CD14-positive monocyte (primary cell): ENCODE results near the gene NUMB. TPM values are rescaled to one million over a fixed set of nuclear protein-coding genes. Genes with fewer than 3 reads are reported as not detected.

ENCODE experiments used
- DNase-seq, 3 donors: peaks; one replicate each; pipeline ENCODE4 v3.0.0-alpha.2; 2011 to 2022
- H2AFZ ChIP-seq: 2 replicates; pipeline ENCODE4 v1.6.0; 2012; ENCODE audit warnings: mild to moderate bottlenecking, low read depth, low read length, inconsistent platforms; ENCODE audit not compliant: insufficient read depth, poor library complexity, severe bottlenecking
- H3K27ac ChIP-seq, 2 donors: 1 replicate in 1 of 2; 2 replicates in 1 of 2; pipeline ENCODE4 v1.5.1; 2012 to 2013; ENCODE audit warnings: low read length in 2 of 2, control low read depth in 1 of 2, inconsistent platforms in 1 of 2, low read depth in 1 of 2, mild to moderate bottlenecking in 1 of 2
- H3K27me3 ChIP-seq, 2 donors: one replicate each; pipeline versions ENCODE4 v1.6.0 to v1.6.1; 2011 to 2013; ENCODE audit warnings: low read length in 2 of 2; ENCODE audit not compliant: control insufficient read depth in 2 of 2, insufficient read depth in 2 of 2
- H3K36me3 ChIP-seq, 2 donors: replicated peaks in 1 of 2; 1 replicate in 1 of 2; 2 replicates in 1 of 2; pipeline versions ENCODE4 v1.5.1 to v1.6.1; 2012 to 2013; ENCODE audit warnings: low read length in 2 of 2, control low read depth in 1 of 2, inconsistent platforms in 1 of 2, mild to moderate bottlenecking in 1 of 2; ENCODE audit not compliant: insufficient read depth in 2 of 2, control insufficient read depth in 1 of 2
- H3K4me1 ChIP-seq, 2 donors: 1 replicate in 1 of 2; 2 replicates in 1 of 2; pipeline versions ENCODE4 v1.5.1 to v1.6.1; 2012 to 2013; ENCODE audit warnings: low read length in 2 of 2, control low read depth in 1 of 2, inconsistent platforms in 1 of 2, mild to moderate bottlenecking in 1 of 2, moderate library complexity in 1 of 2; ENCODE audit not compliant: insufficient read depth in 2 of 2, control insufficient read depth in 1 of 2
- H3K4me2 ChIP-seq: replicated peaks from 2 replicates; pipeline ENCODE3; 2012; ENCODE audit warnings: low read length, moderate library complexity, mild to moderate bottlenecking; ENCODE audit not compliant: poor library complexity, severe bottlenecking; ENCODE audit errors: extremely low read depth
- H3K4me3 ChIP-seq, 3 experiments: fragments of 200-600 bp in 1 of 3; sonication (generic) in 1 of 3; replicated peaks in 1 of 3; 1 replicate in 2 of 3; 2 replicates in 1 of 3; pipeline ENCODE4 v1.5.1; 2011 to 2013; ENCODE audit warnings: low read length in 3 of 3, mild to moderate bottlenecking in 3 of 3, control low read depth in 2 of 3, low read depth in 2 of 3, inconsistent platforms in 1 of 3, moderate library complexity in 1 of 3
- H3K79me2 ChIP-seq: 2 replicates; pipeline ENCODE4 v1.6.0; 2012; ENCODE audit warnings: mild to moderate bottlenecking, control low read depth, inconsistent platforms, low read length, moderate library complexity; ENCODE audit not compliant: insufficient read depth
- H3K9ac ChIP-seq: 2 replicates; pipeline ENCODE4 v1.6.0; 2017; ENCODE audit warnings: low read length, mild to moderate bottlenecking; ENCODE audit not compliant: insufficient read depth, poor library complexity, severe bottlenecking
- H3K9me3 ChIP-seq, 2 donors: replicated peaks in 1 of 2; 1 replicate in 1 of 2; 2 replicates in 1 of 2; pipeline versions ENCODE4 v1.5.1 to v1.6.1; 2012 to 2013; ENCODE audit warnings: low read length in 2 of 2, control low read depth in 1 of 2; ENCODE audit not compliant: control insufficient read depth in 1 of 2, insufficient read depth in 1 of 2
- H4K20me1 ChIP-seq: 2 replicates; pipeline ENCODE4 v1.6.0; 2012; ENCODE audit warnings: mild to moderate bottlenecking, low read length, control low read depth, moderate library complexity; ENCODE audit not compliant: insufficient read depth
- H3K27ac Mint-ChIP-seq, 7 donors: one replicate each; pipeline ENCODE4 v1.8.0; 2020; ENCODE audit warnings: mild to moderate bottlenecking in 7 of 7, mixed read lengths in 7 of 7, moderate library complexity in 6 of 7, inconsistent platforms in 2 of 7
- H3K27me3 Mint-ChIP-seq, 3 donors: one replicate each; pipeline ENCODE4 v1.8.0; 2021 to 2022; ENCODE audit warnings: low read depth in 3 of 3, mild to moderate bottlenecking in 3 of 3, mixed read lengths in 3 of 3, moderate library complexity in 3 of 3, inconsistent platforms in 1 of 3
- H3K36me3 Mint-ChIP-seq, 2 donors: one replicate each; pipeline ENCODE4 v1.8.0; 2020; ENCODE audit warnings: mixed read lengths in 2 of 2, inconsistent platforms in 1 of 2, mild to moderate bottlenecking in 1 of 2
- H3K4me1 Mint-ChIP-seq: one replicate; pipeline ENCODE4 v1.8.0; 2020; ENCODE audit warnings: mild to moderate bottlenecking, mixed read lengths
- H3K4me3 Mint-ChIP-seq, 2 donors: one replicate each; pipeline ENCODE4 v1.8.0; 2020; ENCODE audit warnings: mild to moderate bottlenecking in 2 of 2, mixed read lengths in 2 of 2, moderate library complexity in 1 of 2
- H3K9me3 Mint-ChIP-seq, 7 donors: one replicate each; pipeline ENCODE4 v1.8.0; 2020 to 2022; ENCODE audit warnings: mixed read lengths in 7 of 7, mild to moderate bottlenecking in 6 of 7, moderate library complexity in 6 of 7, inconsistent platforms in 2 of 7
- CTCF ChIP-seq: fragments of 200-600 bp; IDR thresholded peaks from one replicate; pipeline ENCODE4 v1.8.0; 2022; ENCODE audit warnings: antibody characterized with exemption, mild to moderate bottlenecking
- WGBS: methylation state at CpG from one replicate; pipeline ENCODE4 v1.1.5; 2013; ENCODE audit warnings: missing lambda C conversion rate; ENCODE audit not compliant: insufficient coverage; 5-methylcytosine and 5-hydroxymethylcytosine counted together
- intact Hi-C, 2 donors: fragments of 100-400 bp; cut with micrococcal nuclease; formaldehyde crosslinking; loops; one replicate each; pipeline versions ENCODE4 v1.15.0 to v1.15.1; 2023
- polyA plus RNA-seq, 3 donors: library from polyadenylated mRNA; depleted of rRNA in 1 of 3; unstranded in 2 of 3; stranded (reverse) in 1 of 3; fragments of 300-500 nt in 2 of 3; fragments of >200 nt in 1 of 3; fragmentation: Illumina TruSeq in 2 of 3; gene quantifications; 1 replicate in 2 of 3; 2 replicates in 1 of 3; pipeline ENCODE4 v1.2.3, GENCODE V29; 2012 to 2021

NUMB gene
- polyA plus RNA-seq, 3 donors, result 83.4 to 223 (median 126) TPM

GRCh38 chr14:73243341-73243740, 215.0 kb downstream of the NUMB start:
- no peak overlapping the region for H3K27ac ChIP-seq
- no peak overlapping the region for H3K9ac ChIP-seq
- H4K20me1 ChIP-seq, result no peaks in the 10 kb centered on the region
- H3K4me3 ChIP-seq, result no peak overlapping the region
- Mint-ChIP-seq H3K4me1 (peaks cover 68% of the 10 kb centered on the region), H3K9me3 (peaks cover 0 to 6% (median 2%) of the 10 kb centered on the region in 7 donors), H3K4me3 (peak overlapping the region in 1 of 2 donors; percentile 48), H3K27me3 (peaks cover 44 to 53% (median 51%) of the 10 kb centered on the region in 3 donors), H3K27ac (no peak overlapping the region), H3K36me3 (peaks cover 3 to 11% of the 10 kb centered on the region in 2 donors)
- H2AFZ ChIP-seq, result no peak overlapping the region
- intact Hi-C loops, result no loop called here
- no peaks in the 10 kb centered on the region for H3K36me3 ChIP-seq
- H3K4me1 ChIP-seq, result peaks cover 46 to 87% of the 10 kb centered on the region in 2 donors
- no peak for DNase-seq
- H3K9me3 ChIP-seq, result peaks cover 0 to 5% of the 10 kb centered on the region in 2 donors
- no peaks in the 10 kb centered on the region for H3K79me2 ChIP-seq
- no peak overlapping the region for H3K4me2 ChIP-seq
- TF ChIP-seq CTCF, result no peak
- H3K27me3 ChIP-seq, result peaks cover 18 to 42% of the 10 kb centered on the region in 2 donors
- WGBS, result no CpG with 5 or more reads among the region's 3 CpGs

GRCh38 chr14:73242357-73242901, 215.9 kb downstream of the NUMB start:
- Histone ChIP-seq H3K9ac (no peak overlapping the region), H3K36me3 (no peaks in the 10 kb centered on the region)

More at GRCh38 chr14:73242357-73242901, 215.9 kb downstream of the NUMB start:
- H3K9me3 Mint-ChIP-seq, result peaks cover 0 to 6% (median 2%) of the 10 kb centered on the region in 7 donors
- intact Hi-C loops, result no loop called here
- Histone ChIP-seq H3K27me3 (peaks cover 21 to 48% of the 10 kb centered on the region in 2 donors), H4K20me1 (peaks cover 2% of the 10 kb centered on the region), H3K27ac (no peak overlapping the region), H3K4me3 (no peak overlapping the region), H3K9me3 (peaks cover 0 to 8% of the 10 kb centered on the region in 2 donors), H3K4me1 (peaks cover 52 to 90% of the 10 kb centered on the region in 2 donors), H2AFZ (peak overlapping the region; percentile 1), H3K4me2 (peak overlapping the region; percentile 28), H3K79me2 (no peaks in the 10 kb centered on the region)
- peak overlapping the region; percentile 3 to 68 for H3K4me3 Mint-ChIP-seq
- peaks cover 44 to 61% (median 53%) of the 10 kb centered on the region in 3 donors for H3K27me3 Mint-ChIP-seq
- H3K4me1 Mint-ChIP-seq, result peaks cover 66% of the 10 kb centered on the region
- peaks cover 3 to 11% of the 10 kb centered on the region in 2 donors for H3K36me3 Mint-ChIP-seq
- 0% methylated on average over 1 of the region's 6 CpGs for WGBS
- H3K27ac Mint-ChIP-seq, result peak overlapping the region in 1 of 7 donors; percentile 9
- no peak for DNase-seq
- TF ChIP-seq CTCF, result no peak
